ENCODE measurements around the gene PPHLN1. TPM values are rescaled to one million over a fixed set of nuclear protein-coding genes. Genes with fewer than 3 reads are reported as not detected.

Gene PPHLN1
- total RNA-seq, 2 donors from 2014 or later: 52.1 to 54.7 TPM

DNA sequence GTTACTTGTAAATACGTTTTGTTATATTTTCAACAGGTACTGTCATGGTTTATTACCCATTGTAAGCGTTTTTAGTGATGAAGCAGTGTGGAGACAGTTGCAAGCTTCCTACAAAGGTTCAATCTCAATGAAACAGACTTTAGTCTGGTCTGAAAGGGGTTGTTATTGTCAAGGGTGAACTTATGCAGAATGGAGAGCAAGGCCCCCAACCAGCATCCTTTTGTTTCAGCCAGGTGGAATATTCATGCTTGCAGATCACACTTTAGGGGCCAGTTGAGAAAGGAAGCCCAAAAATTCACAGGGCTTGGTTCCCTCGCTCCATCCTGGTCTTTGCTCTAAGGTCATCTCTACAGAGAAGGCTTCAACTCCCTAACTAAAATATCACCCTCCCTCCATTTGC is 159.9 kb downstream of the PPHLN1 start:
- WGBS: 89% methylated on average over 3 of the region's 3 CpGs
- no peaks in the 10 kb centered on the region for H3K9me3 ChIP-seq
- TF ChIP-seq POLR2AphosphoS5 (IDR thresholded peaks at IDR 0.05) (no peak), POLR2A (IDR thresholded peaks at IDR 0.05) (no peak)
- TF ChIP-seq, protein P1, sequence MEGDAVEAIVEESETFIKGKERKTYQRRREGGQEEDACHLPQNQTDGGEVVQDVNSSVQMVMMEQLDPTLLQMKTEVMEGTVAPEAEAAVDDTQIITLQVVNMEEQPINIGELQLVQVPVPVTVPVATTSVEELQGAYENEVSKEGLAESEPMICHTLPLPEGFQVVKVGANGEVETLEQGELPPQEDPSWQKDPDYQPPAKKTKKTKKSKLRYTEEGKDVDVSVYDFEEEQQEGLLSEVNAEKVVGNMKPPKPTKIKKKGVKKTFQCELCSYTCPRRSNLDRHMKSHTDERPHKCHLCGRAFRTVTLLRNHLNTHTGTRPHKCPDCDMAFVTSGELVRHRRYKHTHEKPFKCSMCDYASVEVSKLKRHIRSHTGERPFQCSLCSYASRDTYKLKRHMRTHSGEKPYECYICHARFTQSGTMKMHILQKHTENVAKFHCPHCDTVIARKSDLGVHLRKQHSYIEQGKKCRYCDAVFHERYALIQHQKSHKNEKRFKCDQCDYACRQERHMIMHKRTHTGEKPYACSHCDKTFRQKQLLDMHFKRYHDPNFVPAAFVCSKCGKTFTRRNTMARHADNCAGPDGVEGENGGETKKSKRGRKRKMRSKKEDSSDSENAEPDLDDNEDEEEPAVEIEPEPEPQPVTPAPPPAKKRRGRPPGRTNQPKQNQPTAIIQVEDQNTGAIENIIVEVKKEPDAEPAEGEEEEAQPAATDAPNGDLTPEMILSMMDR (IDR thresholded peaks at IDR 0.05): no peak
- no peak overlapping the region for H3K27ac ChIP-seq
- no peaks in the 10 kb centered on the region for H3K27me3 ChIP-seq (replicated peaks; ENCODE audit: insufficient read depth)
- H3K4me1 ChIP-seq (replicated peaks): no peaks in the 10 kb centered on the region
- no peak for DNase-seq (ENCODE audit: low spot score)
- intact Hi-C loops (cut with DNase I): loop anchor here (10.0 kb wide), 1 partner anchor 251 kb away; the partner anchor contains the start of gene YAF2
- no peak overlapping the region for H3K4me3 ChIP-seq
- H3K36me3 ChIP-seq: no peaks in the 10 kb centered on the region

GRCh38 chr12:42486407-42486806 is 160.4 kb downstream of the PPHLN1 start:
- 61% methylated on average over 2 of the region's 2 CpGs for WGBS
- intact Hi-C loops (cut with DNase I): loop anchor here (10.0 kb wide), 1 partner anchor 252 kb away; the partner anchor contains the start of gene YAF2
- Histone ChIP-seq H3K27me3 (replicated peaks; ENCODE audit: insufficient read depth) (no peaks in the 10 kb centered on the region), H3K4me1 (replicated peaks) (no peaks in the 10 kb centered on the region), H3K27ac (no peak overlapping the region), H3K36me3 (no peaks in the 10 kb centered on the region), H3K9me3 (no peaks in the 10 kb centered on the region), H3K4me3 (no peak overlapping the region)
- DNase-seq (ENCODE audit: low spot score): no peak
- TF ChIP-seq, protein P1 (IDR thresholded peaks at IDR 0.05): no peak
- TF ChIP-seq POLR2AphosphoS5 (IDR thresholded peaks at IDR 0.05) (no peak), POLR2A (IDR thresholded peaks at IDR 0.05) (no peak)

DNA sequence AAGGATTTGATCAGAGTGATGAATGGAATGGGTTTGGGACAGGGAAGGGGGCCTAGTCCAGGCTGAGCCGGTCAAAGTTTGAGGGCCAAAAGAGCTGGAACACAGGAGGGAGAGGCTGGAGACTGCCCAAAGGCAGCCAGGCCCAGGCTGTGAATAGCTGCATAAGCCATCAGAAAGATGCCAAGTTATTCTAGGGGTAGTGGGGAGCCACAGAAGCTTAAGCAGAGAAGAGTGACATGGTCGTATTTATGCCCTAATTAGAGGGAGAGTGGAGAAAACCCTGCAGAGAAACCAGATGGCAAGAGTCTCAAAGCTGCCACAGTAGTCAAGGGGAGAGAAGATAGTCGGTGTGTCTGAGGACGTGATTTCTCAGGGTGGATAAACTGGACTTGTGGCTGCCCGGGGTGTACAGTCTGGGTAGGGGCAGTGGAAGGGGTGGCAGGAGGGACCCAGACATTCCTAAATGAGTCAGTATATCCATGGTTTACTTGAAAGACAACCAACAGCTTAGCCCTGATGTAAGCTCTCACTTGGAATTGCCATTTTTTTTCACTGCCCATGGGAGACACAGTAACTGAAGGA is 164.4 kb downstream of the PPHLN1 start:
- Histone ChIP-seq H3K4me1 (replicated peaks) (no peaks in the 10 kb centered on the region), H3K27me3 (replicated peaks; ENCODE audit: insufficient read depth) (no peaks in the 10 kb centered on the region), H3K36me3 (no peaks in the 10 kb centered on the region), H3K9me3 (no peaks in the 10 kb centered on the region), H3K4me3 (no peak overlapping the region), H3K27ac (no peak overlapping the region)
- DNase-seq (ENCODE audit: low spot score): no peak
- intact Hi-C loops (cut with DNase I): no loop called here
- 91% methylated on average over 5 of the region's 5 CpGs for WGBS
- no peak for TF ChIP-seq POLR2AphosphoS5 (IDR thresholded peaks at IDR 0.05)
- TF ChIP-seq, protein P1 (IDR thresholded peaks at IDR 0.05): no peak
- TF ChIP-seq POLR2A (IDR thresholded peaks at IDR 0.05): no peak

Small RNA genes within 50 kb of the gene (microRNA-seq; reads per million reads assigned to microRNA genes)
- not detected for gene MIR7851

Small RNA genes within 50 kb of the gene (small RNA-seq; reads per million reads assigned to genes)
- gene MIR7851 (0 reads per million in 2 donors), gene RF00019 (0 reads per million in 2 donors), gene RF00090 (0 reads per million in 2 donors), gene RNU6-249P (0 reads per million in 2 donors)

Other genes with a start within 250 kb of the PPHLN1 start
- gene GXYLT1, start 181.3 kb upstream of the PPHLN1 start, total RNA-seq: 10 to 100 TPM; 15.7 to 18.0 TPM
- gene YAF2, start 87.9 kb upstream of the PPHLN1 start, total RNA-seq: 10 to 100 TPM; 10.0 to 14.4 TPM
- gene ZCRB1, start 73 bp upstream of the PPHLN1 start, total RNA-seq: 10 to 100 TPM; 31.4 to 49.7 TPM